GM12878 (cell line): Measurements from ENCODE around the gene SHROOM3. TPM values are rescaled to one million over a fixed set of nuclear protein-coding genes. Genes with fewer than 3 reads are reported as not detected.

Experiments used
- ATAC-seq: fragments of 200-7000 bp; cut with Tn5 transposase; 3 replicates; pipeline ENCODE4 v1.9.1; 2020; ENCODE audit warnings: mild to moderate bottlenecking, moderate library complexity
- BruUV-seq: library from RNA; stranded (reverse); fragments of 400-500 nt; replicated peaks from 2 replicates; lab custom pipeline; 2021; lab: Mats Ljungman, UMichigan
- CTCF ChIA-PET: fragments of 300-600 bp; sonication (Branson Sonifier 250); formaldehyde crosslinking; extraction: SDS; loops from one replicate; lab custom pipeline; 2021; ENCODE audit warnings: inconsistent platforms; lab: Yijun Ruan, JAX
- POLR2A ChIA-PET: fragments of 350-600 bp; formaldehyde crosslinking; extraction: SDS; loops from one replicate; lab custom pipeline; 2021; ENCODE audit warnings: inconsistent platforms; lab: Charles Lee
- RAD21 ChIA-PET: fragments of 300-600 bp; sonication (Branson Sonifier 250); formaldehyde crosslinking; loops from one replicate; lab custom pipeline; 2023; ENCODE audit warnings: antibody characterized with exemption; ENCODE audit not compliant: unreplicated experiment; lab: Charles Lee
- SMC1A ChIA-PET: fragments of 300-600 bp; sonication (Branson Sonifier 250); formaldehyde crosslinking; loops from one replicate; lab custom pipeline; 2023; ENCODE audit not compliant: unreplicated experiment, uncharacterized antibody; lab: Charles Lee
- DNase-seq: peaks from one replicate; pipeline ENCODE4 v3.0.0-alpha.2; 2011; ENCODE audit warnings: low read depth, low spot score
- FAIRE-seq: peaks from 3 replicates; lab custom pipeline; 2011; peaks lifted over from hg19 to GRCh38; lab: Jason Lieb, UNC
- H2AFZ ChIP-seq: 2 replicates; pipeline ENCODE4 v1.6.0; 2011; ENCODE audit warnings: low read depth, low read length, control low read depth; ENCODE audit not compliant: control insufficient read depth
- H3K27ac ChIP-seq: 2 replicates; pipeline ENCODE4 v1.5.1; 2011; ENCODE audit warnings: control low read depth; ENCODE audit not compliant: control insufficient read depth, insufficient read depth
- H3K27me3 ChIP-seq, 2 experiments: replicated peaks in 1 of 2; 2 replicates each; pipeline versions ENCODE4 v1.6.0 to v1.6.1; 2011; ENCODE audit warnings: low read length in 1 of 2; ENCODE audit not compliant: control insufficient read depth in 2 of 2, insufficient read depth in 2 of 2
- H3K36me3 ChIP-seq, 2 experiments: 2 replicates each; pipeline ENCODE4 v1.5.1; 2011; ENCODE audit warnings: low read length in 1 of 2; ENCODE audit not compliant: control insufficient read depth in 2 of 2, insufficient read depth in 2 of 2
- H3K4me1 ChIP-seq: 2 replicates; pipeline ENCODE4 v1.6.1; 2011; ENCODE audit warnings: mild to moderate bottlenecking, low read length, moderate library complexity, mixed read lengths; ENCODE audit not compliant: control insufficient read depth, insufficient read depth
- H3K4me2 ChIP-seq: 2 replicates; pipeline ENCODE4 v1.6.0; 2011; ENCODE audit warnings: control low read depth; ENCODE audit not compliant: control insufficient read depth, insufficient read depth
- H3K4me3 ChIP-seq: fragments of 200-600 bp; sonication (generic); 2 replicates; pipeline ENCODE4 v1.5.1; 2016
- H3K79me2 ChIP-seq: 2 replicates; pipeline ENCODE4 v1.6.0; 2011; ENCODE audit warnings: low read length; ENCODE audit not compliant: control insufficient read depth, insufficient read depth
- H3K9ac ChIP-seq: 2 replicates; pipeline ENCODE4 v1.8.0; 2011; ENCODE audit warnings: low read length, control low read depth, mixed read lengths; ENCODE audit not compliant: control insufficient read depth, insufficient read depth
- H3K9me3 ChIP-seq: replicated peaks from 3 replicates; pipeline ENCODE4 v1.5.1; 2011; ENCODE audit warnings: mild to moderate bottlenecking, low read length; ENCODE audit not compliant: control insufficient read depth, insufficient read depth
- H4K20me1 ChIP-seq: 2 replicates; pipeline ENCODE4 v1.6.0; 2011; ENCODE audit not compliant: control insufficient read depth, insufficient read depth
- ATF3 ChIP-seq: IDR thresholded peaks from 2 replicates; pipeline ENCODE4 v1.6.1; 2011; ENCODE audit warnings: low read depth, mild to moderate bottlenecking, low read length, moderate library complexity, borderline replicate concordance; ENCODE audit errors: extremely low read depth
- BCLAF1 ChIP-seq: fragments of 450-650 bp; IDR thresholded peaks from 2 replicates; pipeline ENCODE4 v1.6.1; 2017; ENCODE audit warnings: antibody characterized with exemption, mild to moderate bottlenecking, moderate library complexity
- CHD2 ChIP-seq: IDR thresholded peaks from 2 replicates; pipeline ENCODE4 v1.6.1; 2011; ENCODE audit warnings: low read depth, low read length, improper control_type of control experiment, borderline replicate concordance
- IRF3 ChIP-seq: fragments of 450-650 bp; IDR thresholded peaks from 2 replicates; pipeline ENCODE4 v1.6.1; 2014; ENCODE audit warnings: mild to moderate bottlenecking
- LARP7 ChIP-seq: fragments of 450-650 bp; IDR thresholded peaks from 2 replicates; pipeline ENCODE4 v1.6.1; 2017; ENCODE audit warnings: mild to moderate bottlenecking
- MTA3 ChIP-seq: IDR thresholded peaks from 2 replicates; pipeline ENCODE4 v1.6.1; 2012; ENCODE audit warnings: low read length, inconsistent platforms, borderline replicate concordance
- PAX8 ChIP-seq: fragments of 450-650 bp; IDR thresholded peaks from 2 replicates; pipeline ENCODE4 v1.6.1; 2017; ENCODE audit warnings: mild to moderate bottlenecking, moderate library complexity
- STAT1 ChIP-seq: fragments of 450-650 bp; conservative IDR thresholded peaks from 2 replicates; pipeline ENCODE4 v1.6.1; 2014; ENCODE audit warnings: antibody characterized with exemption, mild to moderate bottlenecking
- ZNF217 ChIP-seq: fragments of 450-650 bp; IDR thresholded peaks from 2 replicates; pipeline ENCODE4 v1.6.1; 2017; ENCODE audit warnings: antibody characterized with exemption, mild to moderate bottlenecking
- WGBS: methylation state at CpG from one replicate; pipeline ENCODE4 v1.1.6; 2016; ENCODE audit warnings: low lambda C conversion rate; ENCODE audit not compliant: insufficient replicate concordance, insufficient coverage; ENCODE audit errors: missing lambda C conversion rate; 5-methylcytosine and 5-hydroxymethylcytosine counted together
- in situ Hi-C: fragments of 300-500 bp; cut with MboI; formaldehyde crosslinking; loops from 9 replicates; pipeline ENCODE4 v1.14.3; 2018; ENCODE audit warnings: mixed read lengths
- intact Hi-C: fragments of 100-400 bp; cut with micrococcal nuclease; formaldehyde crosslinking; loops from one replicate; pipeline ENCODE4 v1.14.2; 2022; ENCODE audit not compliant: unreplicated experiment
- polyA plus RNA-seq, 11 experiments: library from polyadenylated mRNA; depleted of rRNA in 4 of 11; unstranded in 6 of 11; stranded (reverse) in 5 of 11; fragments of >200 nt; fragmentation: Nextera tagmentation in 4 of 11; fragmentation: Illumina TruSeq in 1 of 11; extraction: Ambion mirVana in 4 of 11; extraction: Trizol in 1 of 11; gene quantifications; 1 replicate in 1 of 11; 2 replicates in 10 of 11; pipeline versions ENCODE4 v1.2.1 to v1.2.3, GENCODE V29; 2011 to 2016; ENCODE audit warnings: inconsistent platforms in 2 of 11, missing spikeins in 2 of 11, low read depth in 1 of 11
- total RNA-seq, 4 experiments: library from RNA; depleted of rRNA in 3 of 4; stranded (reverse); fragments of >200 nt in 3 of 4; fragmentation: Illumina TruSeq in 1 of 4; extraction: Trizol in 1 of 4; gene quantifications; 2 replicates each; pipeline versions ENCODE4 v1.2.1 to v1.2.3, GENCODE V29; 2013 to 2021
- TF ChIP-seq, protein P1 (sequence below): fragments of 450-650 bp; conservative IDR thresholded peaks from 2 replicates; pipeline ENCODE4 v1.6.1; 2017; ENCODE audit warnings: mild to moderate bottlenecking, moderate library complexity

SHROOM3 gene
- total and polyA plus RNA-seq, 10 of the 15 experiments (the other 5 are each of a cell fraction or from before 2014, with no cell fraction given) = under 0.01 to 0.29 (median 0.08) TPM; not detected in 1

DNA sequence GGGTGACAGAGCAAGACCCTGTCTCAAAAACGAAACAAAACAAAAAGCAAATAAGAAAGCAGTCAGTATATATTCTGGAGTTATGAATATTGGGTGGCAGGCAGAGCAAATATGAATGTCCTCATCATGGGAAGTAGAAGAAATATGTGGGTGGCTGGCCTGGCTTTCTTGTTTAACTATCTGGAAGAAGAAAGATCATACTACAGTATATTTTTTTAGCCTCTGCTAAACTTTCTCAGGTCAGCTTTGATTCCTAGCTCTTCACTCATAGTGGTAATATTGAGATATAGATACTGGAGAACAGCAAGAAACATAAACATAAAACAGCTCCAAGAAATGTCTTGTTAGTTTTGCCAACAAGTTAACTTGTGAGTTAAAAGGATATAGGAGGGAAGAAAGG is 270.4 kb downstream of the SHROOM3 start (continued):
- TF ChIP-seq ZNF217 = no peak

DNA sequence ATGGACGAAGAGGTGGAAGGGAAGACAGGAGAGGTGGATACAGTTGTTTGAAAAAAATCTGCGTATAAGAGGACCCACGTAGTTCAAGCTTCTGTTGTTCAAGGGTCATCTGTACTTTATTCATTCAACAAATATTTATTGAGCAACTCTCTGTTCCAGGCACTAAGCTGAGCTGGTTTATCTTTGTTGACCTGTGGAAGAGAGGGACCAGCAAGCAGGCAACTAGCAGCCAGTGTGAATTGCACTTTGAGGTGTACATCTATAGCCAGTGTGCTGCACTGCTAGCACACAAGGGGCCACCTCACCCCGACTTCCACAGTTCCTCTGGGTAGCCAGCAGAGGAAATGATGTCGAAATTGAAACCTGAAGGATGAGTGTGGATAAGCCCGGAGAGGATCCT is 271.6 kb downstream of the SHROOM3 start:
- intact Hi-C loops = no loop called here
- Histone ChIP-seq H3K9me3 (no peaks in the 10 kb centered on the region), H3K9ac (no peak overlapping the region), H3K79me2 (no peaks in the 10 kb centered on the region), H4K20me1 (no peaks in the 10 kb centered on the region), H3K36me3 (no peaks in the 10 kb centered on the region), H2AFZ (no peak overlapping the region), H3K4me3 (no peak overlapping the region), H3K27ac (no peak overlapping the region), H3K27me3 (no peaks in the 10 kb centered on the region; a peak in 1 of 4 replicates), H3K4me1 (no peaks in the 10 kb centered on the region), H3K4me2 (no peak overlapping the region)
- FAIRE-seq (no peak), ATAC-seq (no peak), DNase-seq (no peak)
- SMC1A ChIA-PET = no interaction called here
- no peak for TF ChIP-seq BCLAF1
- no peak for TF ChIP-seq LARP7
- TF ChIP-seq MTA3 = no peak
- no peak for TF ChIP-seq STAT1
- no peak for TF ChIP-seq IRF3
- TF ChIP-seq PAX8 = no peak
- no peak for TF ChIP-seq CHD2
- TF ChIP-seq, protein P1, sequence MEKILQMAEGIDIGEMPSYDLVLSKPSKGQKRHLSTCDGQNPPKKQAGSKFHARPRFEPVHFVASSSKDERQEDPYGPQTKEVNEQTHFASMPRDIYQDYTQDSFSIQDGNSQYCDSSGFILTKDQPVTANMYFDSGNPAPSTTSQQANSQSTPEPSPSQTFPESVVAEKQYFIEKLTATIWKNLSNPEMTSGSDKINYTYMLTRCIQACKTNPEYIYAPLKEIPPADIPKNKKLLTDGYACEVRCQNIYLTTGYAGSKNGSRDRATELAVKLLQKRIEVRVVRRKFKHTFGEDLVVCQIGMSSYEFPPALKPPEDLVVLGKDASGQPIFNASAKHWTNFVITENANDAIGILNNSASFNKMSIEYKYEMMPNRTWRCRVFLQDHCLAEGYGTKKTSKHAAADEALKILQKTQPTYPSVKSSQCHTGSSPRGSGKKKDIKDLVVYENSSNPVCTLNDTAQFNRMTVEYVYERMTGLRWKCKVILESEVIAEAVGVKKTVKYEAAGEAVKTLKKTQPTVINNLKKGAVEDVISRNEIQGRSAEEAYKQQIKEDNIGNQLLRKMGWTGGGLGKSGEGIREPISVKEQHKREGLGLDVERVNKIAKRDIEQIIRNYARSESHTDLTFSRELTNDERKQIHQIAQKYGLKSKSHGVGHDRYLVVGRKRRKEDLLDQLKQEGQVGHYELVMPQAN = no peak
- TF ChIP-seq ATF3 = no peak
- in situ Hi-C loops = no loop called here
- POLR2A ChIA-PET = no interaction called here
- RAD21 ChIA-PET = no interaction called here
- CTCF ChIA-PET = interaction anchor here (0.6 kb wide), 1 partner anchor 128 kb away, joined by 3 read pairs; no protein-coding TSS in a partner anchor
- BruUV-seq = no TSS peak
- 51% methylated on average over 6 of the region's 6 CpGs for WGBS
